Adipose tissue (tissue), 3 donors: ENCODE results near the gene DIAPH2. TPM values are rescaled to one million over a fixed set of nuclear protein-coding genes. Genes with fewer than 3 reads are reported as not detected.

Source experiments
- H3K27ac ChIP-seq: one replicate; pipeline ENCODE4 v1.5.1; 2013; ENCODE audit warnings: low read depth, low read length
- WGBS, 3 donors: extraction: QIAGEN DNeasy Blood & Tissue Kit; methylation state at CpG; one replicate each; pipeline ENCODE4 v1.1.7; 2013; 5-methylcytosine and 5-hydroxymethylcytosine counted together
- polyA plus RNA-seq, 3 donors: library from polyadenylated mRNA; stranded (reverse); fragments of 200-250 nt; gene quantifications; one replicate each; pipeline ENCODE4 v1.2.3, GENCODE V29; 2013
- donor health status: healthy with polysubstance abuse.
- donor health status: Bipolar disorder and iron deficiency.
- donor health status: healthy.

DIAPH2 gene
- polyA plus RNA-seq, 3 donors: 2.1 to 11.7 (median 8.0) TPM

DNA sequence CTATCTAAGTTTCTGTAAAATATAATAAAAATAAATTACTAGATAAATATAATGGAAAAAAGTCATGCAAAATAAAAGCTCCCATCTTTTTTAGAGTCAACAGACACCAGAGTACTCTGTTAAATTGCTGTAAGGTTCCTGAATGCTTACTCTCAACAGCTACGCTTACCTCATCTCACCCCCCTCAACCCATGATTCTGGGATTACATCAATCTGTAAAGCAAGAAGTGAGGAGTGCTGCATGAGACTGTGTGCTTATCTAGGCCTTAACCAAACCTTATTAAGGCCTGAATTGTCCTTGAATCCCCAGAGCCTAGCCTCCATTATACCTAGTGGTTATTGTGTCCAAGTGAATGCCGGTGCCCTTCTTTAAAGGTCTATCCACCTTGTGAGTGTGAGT, 934.9 kb downstream of the DIAPH2 start:
- 84 to 97% (median 89%) methylated on average over 2 of the region's 2 CpGs for WGBS, 3 donors
- H3K27ac ChIP-seq: no peak overlapping the region

DNA sequence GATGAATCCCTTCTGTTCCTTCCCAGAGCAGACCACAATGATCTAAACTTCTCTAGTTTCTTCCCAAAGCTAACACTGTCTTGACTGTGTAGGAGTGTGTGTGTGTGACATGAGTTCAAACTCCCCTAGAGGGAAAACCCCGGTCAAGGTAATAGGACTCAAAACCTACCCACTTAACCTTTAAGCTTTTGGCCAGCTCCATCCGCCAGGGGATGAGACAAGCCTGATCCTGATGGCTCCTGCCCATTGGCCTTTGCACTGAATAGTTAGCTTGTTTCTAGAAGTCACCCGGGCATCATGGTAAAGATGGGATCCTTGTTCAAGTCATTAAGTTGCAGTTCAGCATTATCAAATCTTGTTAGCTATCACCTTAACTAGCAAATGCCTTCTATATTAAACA, 937.5 kb downstream of the DIAPH2 start:
- WGBS, 3 donors: 83 to 91% (median 90%) methylated on average over 3 of the region's 3 CpGs
- no peak overlapping the region for H3K27ac ChIP-seq

DNA sequence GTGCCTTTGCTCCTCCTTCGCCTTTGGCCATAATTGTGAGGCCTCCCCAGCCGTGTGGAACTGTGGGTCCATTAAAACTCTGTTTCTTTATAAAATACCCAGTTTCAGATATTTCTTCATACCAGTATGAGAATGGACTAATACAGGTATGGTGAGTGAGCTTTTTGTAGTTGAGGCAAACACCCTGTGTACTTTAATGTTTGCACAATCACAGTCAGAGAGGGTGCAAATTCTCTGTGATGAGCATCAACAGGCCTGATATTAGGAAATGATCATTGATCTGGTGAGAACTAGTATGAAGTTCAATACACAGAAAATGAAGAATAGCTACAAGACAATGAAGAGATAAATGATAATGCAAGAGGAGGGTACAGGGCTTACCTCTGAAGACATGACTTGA, 943.7 kb downstream of the DIAPH2 start:
- 88 to 93% (median 90%) methylated on average over 2 of the region's 2 CpGs for WGBS, 3 donors
- H3K27ac ChIP-seq: no peak overlapping the region

DNA sequence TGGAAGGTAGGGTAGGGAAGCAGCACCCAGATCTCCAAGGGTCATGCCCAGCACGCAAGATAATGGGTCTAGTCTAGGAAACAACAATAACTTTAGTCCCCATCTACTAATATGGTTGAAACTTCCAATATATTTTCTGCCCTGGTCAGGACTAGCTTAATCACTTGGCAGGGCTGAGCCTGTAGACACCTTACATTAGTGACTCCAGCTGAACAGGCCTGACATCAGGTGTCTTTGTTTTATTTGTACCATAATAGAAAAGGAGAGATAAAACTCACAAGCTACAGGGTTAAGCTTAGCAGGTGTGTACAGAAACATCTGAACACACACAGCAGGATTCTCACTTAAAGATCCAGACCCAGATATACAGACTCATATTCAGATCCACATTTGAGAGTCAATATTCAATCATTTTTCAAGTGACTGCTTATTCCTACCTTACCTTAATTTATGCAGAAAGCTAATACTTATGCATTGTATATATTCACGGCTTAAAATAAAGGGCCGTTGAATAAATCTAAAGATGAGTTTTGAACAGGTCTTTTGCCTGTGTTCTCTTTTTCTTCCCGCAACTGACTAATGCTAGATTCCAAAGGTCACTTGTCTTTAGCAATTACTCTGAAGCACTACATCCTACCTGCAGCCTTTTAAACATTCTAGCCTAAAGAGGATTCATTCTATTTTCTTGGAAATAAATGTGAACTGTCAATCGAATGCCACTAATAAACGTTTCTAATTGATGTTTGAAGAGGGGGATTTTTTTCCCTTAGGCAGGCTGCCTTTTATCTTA, 944.4 kb downstream of the DIAPH2 start:
- no peak overlapping the region for H3K27ac ChIP-seq
- 63 to 84% (median 81%) methylated on average over 6 of the region's 6 CpGs for WGBS, 3 donors

DNA sequence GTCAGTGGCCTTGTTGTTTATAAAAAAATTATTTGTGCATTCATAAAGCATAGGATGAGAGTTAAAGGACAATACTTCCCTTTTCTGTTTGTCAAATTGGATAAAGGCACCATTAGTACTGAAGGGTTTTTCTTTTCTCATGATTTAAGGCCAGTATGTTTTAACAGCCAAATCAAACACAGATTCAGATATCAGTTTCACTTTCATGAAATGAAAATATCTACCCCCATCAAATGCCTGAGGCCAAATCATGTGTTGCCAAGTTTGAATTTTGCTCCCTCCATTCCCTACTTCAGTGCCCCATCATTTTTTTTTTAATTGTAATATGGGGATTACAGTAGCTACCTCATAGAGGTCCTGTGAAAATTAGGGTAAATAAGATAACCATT, 944.9 kb downstream of the DIAPH2 start:
- no peak overlapping the region for H3K27ac ChIP-seq

DNA sequence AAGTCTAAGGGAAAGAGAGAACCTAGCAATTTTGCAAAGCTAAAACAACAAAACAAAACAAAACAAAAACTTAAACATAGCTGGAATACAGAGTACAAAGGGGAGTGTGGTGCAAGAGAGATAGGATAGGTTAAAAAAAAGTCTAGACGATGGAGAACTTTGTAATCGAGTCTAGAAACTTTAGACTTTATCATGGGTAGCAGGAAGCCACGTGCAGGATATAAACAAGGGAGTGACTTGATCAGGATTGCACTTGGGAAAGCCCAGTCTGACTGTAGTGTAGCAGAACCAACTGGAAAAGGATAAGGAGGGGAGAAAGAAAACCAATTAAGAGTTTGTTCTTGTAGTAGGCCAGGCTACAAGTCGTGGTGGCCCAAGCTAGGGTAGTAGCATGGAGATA, 949.2 kb downstream of the DIAPH2 start:
- 80 to 86% (median 83%) methylated on average over 4 of the region's 4 CpGs for WGBS, 3 donors

DNA sequence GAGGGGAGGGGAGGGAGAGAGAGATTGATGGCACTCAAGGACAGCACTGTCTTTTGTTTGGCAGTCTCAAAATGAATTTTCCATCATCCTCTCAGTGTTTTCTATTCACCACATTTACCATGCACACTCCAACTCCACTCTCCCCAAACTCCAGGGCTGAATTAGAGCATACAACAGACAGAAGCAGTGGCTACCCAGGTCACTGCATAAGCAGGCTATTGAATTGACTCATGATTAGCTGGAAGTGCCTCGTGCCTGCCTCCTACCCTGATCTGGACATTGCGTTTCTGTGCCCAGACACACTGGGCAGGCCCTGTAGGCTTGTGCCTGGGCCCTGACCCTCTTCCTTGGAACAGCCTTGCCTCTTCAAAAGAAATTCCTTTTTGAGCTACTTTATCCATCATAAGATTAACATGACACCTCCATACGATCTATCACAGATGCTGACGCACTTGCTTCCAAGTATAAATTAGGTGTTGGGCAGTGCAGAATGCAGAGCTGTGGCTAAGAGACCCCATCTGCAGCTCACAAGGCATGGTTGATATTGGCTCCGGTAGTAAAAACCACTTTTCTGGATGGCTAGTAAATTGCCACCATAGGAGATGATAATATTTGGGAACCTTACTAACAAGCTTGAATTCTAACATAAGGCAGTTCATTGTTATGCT, 952.0 kb downstream of the DIAPH2 start:
- WGBS, 3 donors: 72 to 77% (median 75%) methylated on average over 5 of the region's 5 CpGs
- no peak overlapping the region for H3K27ac ChIP-seq

More for the DNA sequence above, 949.2 kb downstream of the DIAPH2 start:
- no peak overlapping the region for H3K27ac ChIP-seq

DNA sequence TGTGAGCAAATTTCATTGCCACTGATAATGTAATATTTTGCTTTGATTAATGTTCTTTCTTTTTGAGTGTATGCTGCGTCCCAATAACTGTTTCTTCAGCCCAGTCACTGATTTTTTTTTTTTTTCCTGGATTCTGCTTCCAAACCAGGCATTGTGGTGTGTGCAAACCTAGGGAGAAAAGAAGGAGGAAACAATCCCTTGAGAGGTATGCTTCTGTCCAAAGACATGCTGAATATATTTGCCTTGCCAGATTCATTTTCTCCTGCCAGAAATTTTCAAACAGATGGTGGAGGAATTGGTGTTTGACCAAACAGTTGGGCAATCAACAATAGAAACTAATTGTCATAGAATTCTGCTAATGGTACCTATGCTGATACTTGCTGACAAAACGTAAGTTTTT, 952.6 kb downstream of the DIAPH2 start:
- no peak overlapping the region for H3K27ac ChIP-seq
- WGBS, 3 donors: 62 to 89% (median 66%) methylated on average over 2 of the region's 2 CpGs

DNA sequence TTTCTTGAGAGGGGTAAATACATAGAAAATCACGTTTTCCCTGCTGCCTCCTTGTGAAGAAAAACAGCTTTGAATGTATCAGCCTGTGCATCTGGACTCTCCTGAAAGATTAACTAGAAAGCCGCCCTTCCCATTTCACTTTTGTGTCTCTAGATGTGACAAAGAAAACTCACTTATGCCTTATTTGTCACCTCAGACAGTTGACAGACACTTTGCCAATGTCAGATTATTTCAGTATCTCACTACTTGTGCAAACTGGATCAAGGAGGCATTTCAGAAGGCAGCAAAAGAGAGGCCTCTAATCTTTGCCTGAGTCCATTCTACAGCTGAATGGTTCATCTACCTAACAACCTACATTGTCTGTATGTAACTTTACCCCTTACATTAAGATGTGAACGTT, 954.0 kb downstream of the DIAPH2 start:
- 64 to 76% (median 68%) methylated on average over 3 of the region's 3 CpGs for WGBS, 3 donors
- no peak overlapping the region for H3K27ac ChIP-seq

DNA sequence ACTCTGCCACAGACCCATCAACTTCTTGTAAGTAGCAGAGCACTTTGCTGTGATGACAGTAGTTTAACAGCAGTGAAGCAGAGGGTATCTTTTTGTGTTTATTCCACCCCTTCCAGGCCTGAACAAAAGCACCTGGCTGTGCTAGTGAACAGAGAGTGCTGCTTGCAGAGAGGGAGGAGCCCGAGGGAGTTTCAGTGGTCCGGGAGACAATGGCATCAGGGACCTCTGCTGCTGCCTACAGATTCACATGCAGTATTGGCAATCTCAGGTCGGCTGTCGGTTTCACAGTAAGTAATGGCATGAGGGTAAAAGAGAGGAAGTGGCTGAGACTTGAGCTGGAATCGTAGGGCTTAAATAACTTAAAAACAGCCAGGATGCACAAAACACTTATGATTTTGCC, 954.9 kb downstream of the DIAPH2 start:
- H3K27ac ChIP-seq: no peak overlapping the region
- 10 to 50% (median 12%) methylated on average over 5 of the region's 5 CpGs for WGBS, 3 donors

Other genes with a start within 250 kb of the DIAPH2 start
- gene RPA4, start 199.1 kb downstream of the DIAPH2 start, polyA plus RNA-seq: under 1 TPM in 1 of 3 donors, not detected in 2; 0.13 TPM